ENCODE results near the gene CACNA1I.

Gene CACNA1I

GRCh38 chr22:39535831-39536449 lies 34.6 kb upstream of the CACNA1I start:
- no peak for FAIRE-seq

GRCh38 chr22:39536711-39537110 lies 33.8 kb upstream of the CACNA1I start:
- FAIRE-seq = no peak

- FAIRE-seq = no peak
These were observed 32.6 kb upstream of the CACNA1I start for GRCh38 chr22:39537975-39538374.

- FAIRE-seq = no peak
These were observed 27.5 kb upstream of the CACNA1I start for GRCh38 chr22:39543095-39543494.

GRCh38 chr22:39545386-39546365 lies 24.9 kb upstream of the CACNA1I start:
- FAIRE-seq = no peak

- FAIRE-seq = no peak
These were observed 23.5 kb upstream of the CACNA1I start for GRCh38 chr22:39546889-39547586.

GRCh38 chr22:39547587-39547947 lies 23.0 kb upstream of the CACNA1I start:
- no peak for FAIRE-seq

GRCh38 chr22:39553429-39553828 lies 17.1 kb upstream of the CACNA1I start:
- no peak for FAIRE-seq

- FAIRE-seq = no peak
These were observed 16.4 kb upstream of the CACNA1I start for GRCh38 chr22:39554151-39554550.

- FAIRE-seq = no peak
These were observed 13.3 kb upstream of the CACNA1I start for GRCh38 chr22:39556970-39557841.

GRCh38 chr22:39558254-39558727 lies 12.3 kb upstream of the CACNA1I start:
- no peak for FAIRE-seq

- FAIRE-seq = no peak
These were observed 11.6 kb upstream of the CACNA1I start for GRCh38 chr22:39558950-39559349.

GRCh38 chr22:39559456-39560105 lies 11.0 kb upstream of the CACNA1I start:
- no peak for FAIRE-seq

- no peak for FAIRE-seq
These were observed 10.4 kb upstream of the CACNA1I start for GRCh38 chr22:39560127-39560526.

- FAIRE-seq = no peak
These were observed 7.6 kb upstream of the CACNA1I start for GRCh38 chr22:39562839-39563489.

- FAIRE-seq = no peak
These were observed 6.8 kb upstream of the CACNA1I start for GRCh38 chr22:39563571-39564428.

GRCh38 chr22:39565414-39565944 lies 5.1 kb upstream of the CACNA1I start:
- no peak for FAIRE-seq

- no peak for FAIRE-seq
These were observed 3.2 kb upstream of the CACNA1I start for GRCh38 chr22:39567135-39567946.
